T-helper 2 cell (primary cell): ENCODE results near the gene MEF2A.
"Not testable (repeated sequence)": the region's sequence is repeated elsewhere in the genome, so short reads cannot be mapped to it uniquely, and the experiment has no call there.

ENCODE experiments used
- DNase-seq, 5 experiments: peaks; one replicate each; pipeline versions ENCODE4 v3.0.0 to v3.0.0-alpha.2; 2012 to 2022

MEF2A gene

GRCh38 chr15:99732124-99732750, 166.5 kb downstream of the MEF2A start:
- no peak for DNase-seq

- peak in 1 of 5 experiments; percentile 2 for DNase-seq
Measured at GRCh38 chr15:99732751-99733267, 167.0 kb downstream of the MEF2A start.

- peak; percentile 93 to 100 (median 98) for DNase-seq
Measured at GRCh38 chr15:99733268-99734039, 167.7 kb downstream of the MEF2A start, which contains the start of gene LYSMD4. Gene LYSMD4, minus strand, starts transcription at chr15:99733437. Its CDS starts 1,438 bp downstream, at chr15:99731999.

- DNase-seq, result not testable (repeated sequence)
Measured at GRCh38 chr15:99734040-99734291, 168.2 kb downstream of the MEF2A start.

- DNase-seq, result no peak
Measured at GRCh38 chr15:99734575-99734974, 168.8 kb downstream of the MEF2A start.

- no peak for DNase-seq
Measured at GRCh38 chr15:99735868-99736267, 170.1 kb downstream of the MEF2A start.

- DNase-seq, result no peak
Measured at GRCh38 chr15:99736702-99737101, 170.9 kb downstream of the MEF2A start.

GRCh38 chr15:99738021-99738847, 172.4 kb downstream of the MEF2A start:
- no peak for DNase-seq

GRCh38 chr15:99741835-99742234, 176.1 kb downstream of the MEF2A start:
- no peak for DNase-seq

GRCh38 chr15:99744142-99744541, 178.4 kb downstream of the MEF2A start:
- DNase-seq, result no peak

GRCh38 chr15:99745370-99746086, 179.7 kb downstream of the MEF2A start:
- no peak for DNase-seq

- no peak for DNase-seq
Measured at GRCh38 chr15:99749386-99749785, 183.6 kb downstream of the MEF2A start.

GRCh38 chr15:99750326-99750725, 184.5 kb downstream of the MEF2A start:
- not testable (repeated sequence) for DNase-seq

- DNase-seq, result no peak
Measured at GRCh38 chr15:99752556-99752955, 186.8 kb downstream of the MEF2A start.

GRCh38 chr15:99753066-99753465, 187.3 kb downstream of the MEF2A start:
- no peak for DNase-seq

GRCh38 chr15:99755692-99756409, 190.1 kb downstream of the MEF2A start:
- DNase-seq, result peak in 2 of 5 experiments; percentile 13 to 64

- no peak for DNase-seq
Measured at GRCh38 chr15:99762288-99762687, 196.5 kb downstream of the MEF2A start.

- no peak for DNase-seq
Measured at GRCh38 chr15:99763827-99764226, 198.0 kb downstream of the MEF2A start.

- no peak for DNase-seq
Measured at GRCh38 chr15:99764522-99764921, 198.7 kb downstream of the MEF2A start.
